D721Med (cell line): ENCODE data around the gene EVC.

ENCODE experiments used
- DNase-seq: peaks from one replicate; pipeline ENCODE4 v3.0.0; 2011; ENCODE audit warnings: low spot score; ENCODE audit not compliant: insufficient read length
- FAIRE-seq: peaks from 2 replicates; lab custom pipeline; 2011; peaks lifted over from hg19 to GRCh38; lab: Jason Lieb, UNC
- CTCF ChIP-seq: IDR thresholded peaks from 2 replicates; pipeline ENCODE4 v1.5.1; 2012; ENCODE audit warnings: mild to moderate bottlenecking, control low read depth; ENCODE audit not compliant: insufficient read depth; ENCODE audit errors: missing control alignments

EVC gene

GRCh38 chr4:5774416-5775036 is 63.5 kb downstream of the EVC start:
- no peak for TF ChIP-seq CTCF
- DNase-seq (no peak), FAIRE-seq (no peak)

DNA sequence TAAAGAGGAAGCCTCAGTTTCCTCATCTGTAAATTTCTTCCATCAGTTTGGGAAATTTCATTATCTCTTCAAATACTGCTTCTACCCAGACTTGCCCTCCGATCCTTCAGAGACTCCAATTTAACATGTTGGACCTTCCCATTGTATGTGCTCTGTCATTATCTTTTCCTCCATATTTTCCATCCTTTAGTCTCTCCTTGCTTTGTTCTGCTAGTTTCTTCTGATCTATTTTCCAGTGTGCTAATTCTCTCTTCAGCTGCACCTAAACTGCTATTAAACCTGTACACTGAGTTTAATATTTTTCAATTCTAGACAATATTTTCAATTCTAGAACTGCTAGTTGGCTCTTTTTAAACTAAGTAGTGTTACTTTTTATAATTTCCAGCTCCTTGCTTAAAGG is 65.5 kb downstream of the EVC start:
- no peak for FAIRE-seq
- DNase-seq: no peak
- no peak for TF ChIP-seq CTCF

DNA sequence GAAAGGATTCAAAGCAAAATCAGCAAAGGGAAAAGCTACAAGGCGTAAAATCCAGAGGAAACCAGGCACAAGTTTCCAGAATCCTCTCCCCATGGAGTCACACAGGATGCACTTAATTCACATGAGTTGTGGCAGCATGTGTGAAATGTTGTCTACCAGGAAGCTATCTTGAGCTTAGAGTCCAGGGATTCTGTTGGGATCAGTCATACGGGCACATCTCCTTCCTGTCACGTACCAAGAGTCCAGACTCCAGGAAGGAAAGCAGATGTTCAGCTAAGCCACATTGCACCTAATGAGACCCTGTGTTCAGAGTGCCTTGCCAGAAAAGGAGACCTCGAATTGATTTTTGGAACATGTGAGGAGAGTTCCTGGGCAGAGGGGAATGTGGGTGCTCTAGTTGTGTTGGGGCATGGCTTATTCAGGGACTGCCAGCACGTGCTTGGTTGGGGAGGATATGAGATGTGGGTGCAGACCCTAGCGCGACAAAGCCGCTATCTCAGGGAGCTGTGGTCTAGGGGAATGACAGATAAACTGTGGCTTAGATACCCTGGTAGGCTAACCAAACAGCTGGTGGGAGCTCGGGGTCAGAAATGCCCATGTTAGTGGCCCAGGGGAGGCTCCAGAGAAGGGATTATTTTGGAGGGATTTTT is 70.0 kb downstream of the EVC start:
- no peak for TF ChIP-seq CTCF
- DNase-seq (no peak), FAIRE-seq (no peak)

DNA sequence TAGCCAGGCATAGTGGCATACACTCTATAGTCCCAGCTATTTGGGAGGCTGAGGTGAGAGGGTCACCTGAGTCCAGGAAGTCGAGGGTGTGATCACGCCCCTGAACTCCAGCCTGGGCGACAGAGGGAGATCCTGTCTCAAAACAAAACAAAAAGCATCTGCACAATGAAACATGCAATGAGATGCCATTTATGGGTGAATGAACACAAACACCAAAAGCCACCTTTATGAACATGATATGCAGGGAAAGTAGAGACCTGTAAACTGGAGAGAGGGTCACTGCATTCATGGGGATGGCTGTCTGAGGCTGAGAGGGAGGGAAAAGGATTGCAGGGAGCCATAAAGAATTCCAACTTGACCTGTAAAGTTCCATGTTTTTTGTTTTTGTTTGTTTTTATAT is 70.7 kb downstream of the EVC start:
- TF ChIP-seq CTCF: no peak
- no peak for FAIRE-seq
- DNase-seq: no peak

DNA sequence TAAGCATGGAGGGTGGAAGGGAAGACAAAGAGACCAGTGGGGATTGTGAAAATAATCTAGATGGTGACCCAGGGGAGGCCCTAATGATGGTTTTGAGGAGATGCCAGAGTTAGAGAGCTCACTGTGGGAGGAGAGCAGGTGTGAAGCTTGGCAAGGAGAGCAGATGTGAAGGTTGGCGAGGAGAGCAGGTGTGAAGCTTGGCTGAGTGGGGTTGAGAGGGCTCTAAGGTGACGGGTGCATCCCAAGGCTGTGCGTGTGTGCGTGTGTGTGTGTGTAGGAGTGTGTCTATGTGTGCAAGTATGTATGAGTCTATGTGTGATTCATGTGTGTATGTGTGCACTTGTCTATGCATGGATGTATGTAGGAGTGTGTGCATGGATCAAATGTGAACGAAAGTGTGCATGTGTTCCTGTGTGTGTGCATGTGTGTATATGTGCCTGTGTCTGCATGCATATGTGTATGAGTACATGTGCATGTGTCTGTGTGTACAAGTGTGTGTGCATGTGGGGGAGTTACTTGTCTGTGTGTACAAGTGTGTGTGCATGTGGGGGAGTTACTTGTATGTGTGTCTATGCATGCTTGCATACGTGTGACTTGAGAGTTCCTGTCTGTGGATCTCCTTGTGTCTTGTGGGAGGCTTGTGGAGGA is 72.0 kb downstream of the EVC start:
- TF ChIP-seq CTCF: no peak
- FAIRE-seq: no peak
- DNase-seq: no peak

DNA sequence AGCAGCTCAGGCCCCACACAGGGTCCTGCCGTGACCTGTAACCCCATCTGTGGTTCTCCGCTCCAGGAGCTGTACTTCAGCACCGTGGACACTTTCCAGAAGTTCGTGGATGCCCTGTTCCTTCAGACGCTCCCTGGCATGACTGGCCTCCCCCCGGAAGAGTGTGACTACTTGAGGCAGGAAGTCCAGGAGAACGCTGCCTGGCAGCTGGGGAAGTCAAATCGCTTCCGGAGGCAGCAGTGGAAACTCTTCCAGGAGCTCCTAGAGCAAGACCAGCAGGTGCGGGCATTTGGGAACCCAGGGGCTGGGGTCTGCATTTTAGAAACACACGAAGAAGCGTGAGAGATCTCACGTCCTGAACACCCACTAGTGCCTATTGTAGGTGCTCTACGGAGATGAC is 72.5 kb downstream of the EVC start:
- DNase-seq (no peak), FAIRE-seq (no peak)
- no peak for TF ChIP-seq CTCF

DNA sequence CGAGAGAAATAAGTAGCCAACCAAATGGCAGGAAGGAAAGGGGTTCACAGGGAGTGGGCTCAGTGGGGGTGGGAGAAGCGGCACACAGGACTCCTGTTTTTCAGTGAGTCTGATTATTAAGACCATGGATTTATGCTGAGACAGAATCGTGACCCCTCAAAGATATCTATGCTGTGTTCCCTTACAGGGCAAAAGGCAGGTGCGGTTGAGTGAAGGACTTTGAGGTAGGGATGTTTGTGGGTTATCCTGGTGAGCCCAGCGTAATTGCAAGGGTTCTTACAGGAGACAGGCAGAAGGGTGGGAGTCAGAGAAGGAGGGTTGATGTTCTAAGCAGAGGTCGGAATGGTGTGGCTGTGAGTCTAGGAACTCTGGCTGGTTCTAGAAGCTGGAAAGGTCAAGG is 73.0 kb downstream of the EVC start:
- no peak for FAIRE-seq
- DNase-seq: no peak
- no peak for TF ChIP-seq CTCF
